ENCODE measurements around the gene EHD2.

DNA sequence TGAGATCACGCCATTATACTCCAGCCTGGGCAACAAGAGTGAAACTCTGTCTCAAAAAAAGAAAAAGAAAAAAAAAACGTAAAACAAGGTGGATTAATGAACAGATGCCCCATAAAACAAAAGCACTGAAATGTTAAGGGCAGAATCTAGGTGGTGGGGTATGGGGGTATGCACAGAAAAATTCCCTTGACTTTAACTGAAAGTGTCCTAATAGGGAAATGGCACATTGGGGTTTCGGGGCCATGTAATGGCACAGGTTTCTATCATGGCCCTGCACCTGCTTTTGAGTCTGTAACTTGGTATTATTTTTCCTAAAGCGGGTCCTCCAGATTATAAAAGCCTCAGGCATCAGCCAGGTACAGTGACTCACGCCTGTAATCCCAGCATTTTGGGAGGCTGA lies 48.3 kb downstream of the EHD2 start:
- TF ChIP-seq, protein P1, sequence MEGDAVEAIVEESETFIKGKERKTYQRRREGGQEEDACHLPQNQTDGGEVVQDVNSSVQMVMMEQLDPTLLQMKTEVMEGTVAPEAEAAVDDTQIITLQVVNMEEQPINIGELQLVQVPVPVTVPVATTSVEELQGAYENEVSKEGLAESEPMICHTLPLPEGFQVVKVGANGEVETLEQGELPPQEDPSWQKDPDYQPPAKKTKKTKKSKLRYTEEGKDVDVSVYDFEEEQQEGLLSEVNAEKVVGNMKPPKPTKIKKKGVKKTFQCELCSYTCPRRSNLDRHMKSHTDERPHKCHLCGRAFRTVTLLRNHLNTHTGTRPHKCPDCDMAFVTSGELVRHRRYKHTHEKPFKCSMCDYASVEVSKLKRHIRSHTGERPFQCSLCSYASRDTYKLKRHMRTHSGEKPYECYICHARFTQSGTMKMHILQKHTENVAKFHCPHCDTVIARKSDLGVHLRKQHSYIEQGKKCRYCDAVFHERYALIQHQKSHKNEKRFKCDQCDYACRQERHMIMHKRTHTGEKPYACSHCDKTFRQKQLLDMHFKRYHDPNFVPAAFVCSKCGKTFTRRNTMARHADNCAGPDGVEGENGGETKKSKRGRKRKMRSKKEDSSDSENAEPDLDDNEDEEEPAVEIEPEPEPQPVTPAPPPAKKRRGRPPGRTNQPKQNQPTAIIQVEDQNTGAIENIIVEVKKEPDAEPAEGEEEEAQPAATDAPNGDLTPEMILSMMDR (IDR thresholded peaks at IDR 0.05; ENCODE audit: low read length): no peak
- no peak for TF ChIP-seq EZH2 (optimal IDR thresholded peaks at IDR 0.05; ENCODE audit: low read depth, low read length)

Measured in MM.1S (cell line).